Breast epithelium (tissue), 3 donors: Measurements from ENCODE around the gene SORL1-AS1.

Source experiments
- POLR2A ChIP-seq: fragments of 450-650 bp; IDR thresholded peaks from one replicate; pipeline ENCODE4 v1.6.1; 2016; ENCODE audit warnings: antibody characterized with exemption, mild to moderate bottlenecking, moderate library complexity
- POLR2AphosphoS5 ChIP-seq, 3 donors: sonication (generic); formaldehyde crosslinking; IDR thresholded peaks; one replicate each; pipeline ENCODE4 v1.6.1; 2017; ENCODE audit warnings: antibody characterized with exemption in 3 of 3
- TF ChIP-seq, protein P1 (sequence below), 3 donors: fragments of 450-650 bp; IDR thresholded peaks; one replicate each; pipeline ENCODE4 v1.5.1; 2016 to 2017; ENCODE audit warnings: antibody characterized with exemption in 3 of 3, mild to moderate bottlenecking in 3 of 3, moderate library complexity in 3 of 3

DNA sequence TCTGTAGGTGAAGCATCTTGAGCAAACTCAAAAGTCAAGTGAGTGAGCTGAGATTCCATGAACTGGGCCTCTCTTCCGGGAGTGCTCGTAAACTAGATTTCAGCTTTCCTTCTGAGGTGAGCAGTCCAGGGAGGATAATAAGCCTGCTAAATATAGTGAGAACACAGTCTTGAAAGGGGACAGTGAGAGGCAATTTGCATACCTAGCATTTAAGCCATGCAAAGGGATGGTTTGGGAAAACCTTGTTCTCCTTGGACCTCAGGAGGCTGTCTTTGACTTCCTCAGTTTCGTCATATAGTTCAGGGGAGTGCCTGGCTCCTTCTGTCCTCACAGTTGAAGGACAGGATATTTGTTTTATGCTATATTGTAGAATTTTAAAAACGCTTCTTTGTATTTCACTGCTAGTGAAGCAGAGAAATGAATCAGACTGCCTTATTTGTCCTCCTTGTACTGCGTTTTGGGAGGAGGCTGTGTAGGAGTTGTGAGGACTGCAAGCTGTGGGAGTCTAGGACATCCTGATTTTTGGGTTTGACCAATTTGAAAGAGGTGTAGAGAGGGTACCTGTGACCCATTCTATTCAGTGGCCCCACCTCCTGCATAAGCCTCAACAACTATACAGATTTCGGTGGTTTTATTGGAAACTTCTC lies 11.0 kb upstream of the SORL1-AS1 start:
- TF ChIP-seq, protein P1, sequence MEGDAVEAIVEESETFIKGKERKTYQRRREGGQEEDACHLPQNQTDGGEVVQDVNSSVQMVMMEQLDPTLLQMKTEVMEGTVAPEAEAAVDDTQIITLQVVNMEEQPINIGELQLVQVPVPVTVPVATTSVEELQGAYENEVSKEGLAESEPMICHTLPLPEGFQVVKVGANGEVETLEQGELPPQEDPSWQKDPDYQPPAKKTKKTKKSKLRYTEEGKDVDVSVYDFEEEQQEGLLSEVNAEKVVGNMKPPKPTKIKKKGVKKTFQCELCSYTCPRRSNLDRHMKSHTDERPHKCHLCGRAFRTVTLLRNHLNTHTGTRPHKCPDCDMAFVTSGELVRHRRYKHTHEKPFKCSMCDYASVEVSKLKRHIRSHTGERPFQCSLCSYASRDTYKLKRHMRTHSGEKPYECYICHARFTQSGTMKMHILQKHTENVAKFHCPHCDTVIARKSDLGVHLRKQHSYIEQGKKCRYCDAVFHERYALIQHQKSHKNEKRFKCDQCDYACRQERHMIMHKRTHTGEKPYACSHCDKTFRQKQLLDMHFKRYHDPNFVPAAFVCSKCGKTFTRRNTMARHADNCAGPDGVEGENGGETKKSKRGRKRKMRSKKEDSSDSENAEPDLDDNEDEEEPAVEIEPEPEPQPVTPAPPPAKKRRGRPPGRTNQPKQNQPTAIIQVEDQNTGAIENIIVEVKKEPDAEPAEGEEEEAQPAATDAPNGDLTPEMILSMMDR (IDR thresholded peaks at IDR 0.05), result no peak
- TF ChIP-seq POLR2A (no peak), POLR2AphosphoS5 (IDR thresholded peaks at IDR 0.05) (no peak)
